ENCODE results near the gene AIDA.
A peak's percentile ranks its signal among the peaks of the same experiment; 100 is the strongest.

Gene AIDA

DNA sequence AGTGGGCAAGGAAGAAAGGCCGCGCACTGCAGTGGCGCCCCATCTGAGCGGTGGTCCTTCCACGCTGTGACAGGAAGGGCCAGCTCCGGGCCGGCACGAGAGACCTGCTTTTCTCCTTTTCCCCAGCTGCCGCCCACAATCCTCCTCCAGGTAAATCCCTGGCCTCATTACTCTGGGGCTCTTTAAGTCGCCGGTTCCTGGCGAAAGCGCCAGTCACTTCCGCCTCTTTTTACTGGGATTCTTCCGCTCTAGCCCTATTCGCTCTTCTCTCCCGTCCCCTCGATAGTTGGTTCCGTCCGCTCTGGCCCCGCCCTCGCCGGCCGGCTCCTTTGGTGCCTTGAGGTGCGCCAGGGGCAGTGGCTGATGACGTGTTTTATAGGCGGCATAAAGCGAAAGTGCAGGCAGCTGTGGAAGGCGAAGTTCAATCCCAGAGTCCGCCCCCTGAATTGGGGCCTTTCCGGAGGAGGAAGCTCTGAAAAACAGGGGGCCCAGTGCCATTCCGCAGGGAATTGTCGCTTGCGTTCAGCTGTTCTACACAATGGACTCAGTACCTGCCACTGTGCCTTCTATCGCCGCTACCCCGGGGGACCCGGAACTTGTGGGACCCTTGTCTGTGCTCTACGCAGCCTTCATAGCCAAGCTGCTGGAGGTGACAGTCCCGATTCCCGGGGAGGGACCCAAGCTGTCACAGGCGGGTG is 68.2 kb downstream of the AIDA start:
- peak; percentile 96 for DNase-seq (ENCODE audit: low read depth)

DNA sequence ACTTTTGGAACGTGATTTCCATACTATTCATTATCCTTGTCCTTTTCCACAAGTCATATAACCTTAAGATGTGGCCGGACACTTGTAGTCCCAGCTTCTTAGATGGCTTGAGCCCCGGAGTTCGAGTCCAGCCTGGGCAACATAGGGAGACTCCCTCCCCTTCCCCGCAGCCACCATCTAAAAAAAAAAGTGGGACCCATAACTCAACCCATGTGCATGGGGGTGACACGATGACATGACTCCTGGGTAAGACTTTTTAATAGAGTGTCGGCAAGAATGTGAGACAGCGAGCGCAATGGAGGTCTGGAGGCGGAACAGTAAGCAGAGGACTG is 68.7 kb downstream of the AIDA start:
- no peak for DNase-seq (ENCODE audit: low read depth)

DNA sequence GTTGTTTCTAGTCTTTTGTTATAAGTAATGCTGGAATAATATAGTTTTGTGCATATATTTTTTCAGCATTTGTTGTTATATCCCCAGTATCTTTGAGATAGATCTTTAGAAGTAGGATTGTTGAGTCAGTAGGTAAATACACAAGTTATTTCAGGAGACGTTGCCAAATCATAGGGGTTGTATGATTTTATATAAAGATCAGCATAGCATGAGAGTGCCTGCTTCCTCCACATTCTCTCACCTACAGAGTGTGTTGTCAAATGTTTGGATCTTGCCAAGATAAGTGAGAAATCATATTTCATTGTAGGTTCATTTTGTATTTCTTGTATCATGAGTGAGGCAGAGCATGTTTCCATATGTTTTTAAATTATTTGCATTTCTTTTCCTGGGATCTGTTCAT is 69.8 kb downstream of the AIDA start:
- DNase-seq (ENCODE audit: low read depth), result no peak

DNA sequence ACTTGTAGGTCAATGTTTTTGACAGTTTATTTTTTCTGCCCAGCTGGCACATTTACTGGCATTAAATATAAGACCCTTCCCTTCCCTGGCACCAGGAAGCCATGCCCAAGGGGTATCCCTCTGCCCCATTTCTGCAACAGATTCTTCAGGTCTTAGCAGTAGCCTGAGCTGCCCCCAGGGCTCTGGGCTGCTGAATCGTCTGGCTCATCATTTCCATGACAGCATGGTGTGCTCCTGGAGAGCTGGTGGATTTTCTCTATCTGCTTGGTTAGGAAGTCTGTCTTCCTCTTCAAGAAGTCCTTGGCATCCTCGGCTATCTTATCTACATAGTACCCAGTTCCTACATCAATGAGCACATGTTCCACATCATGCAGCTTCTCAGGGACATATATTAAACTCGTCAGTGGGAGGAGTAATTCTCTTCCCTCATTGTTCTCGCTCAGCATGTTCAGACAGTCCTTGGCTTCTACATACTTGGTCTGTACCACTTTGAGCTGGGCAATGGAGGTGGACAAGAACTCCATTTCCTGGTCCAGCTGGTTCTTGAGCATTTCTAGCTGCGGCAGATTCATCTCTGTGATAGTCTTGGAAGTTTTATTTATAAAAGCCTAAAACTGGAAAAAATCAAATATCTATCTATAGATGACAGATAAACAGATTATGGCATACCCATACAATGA is 70.9 kb downstream of the AIDA start:
- no peak for DNase-seq (ENCODE audit: low read depth)

DNA sequence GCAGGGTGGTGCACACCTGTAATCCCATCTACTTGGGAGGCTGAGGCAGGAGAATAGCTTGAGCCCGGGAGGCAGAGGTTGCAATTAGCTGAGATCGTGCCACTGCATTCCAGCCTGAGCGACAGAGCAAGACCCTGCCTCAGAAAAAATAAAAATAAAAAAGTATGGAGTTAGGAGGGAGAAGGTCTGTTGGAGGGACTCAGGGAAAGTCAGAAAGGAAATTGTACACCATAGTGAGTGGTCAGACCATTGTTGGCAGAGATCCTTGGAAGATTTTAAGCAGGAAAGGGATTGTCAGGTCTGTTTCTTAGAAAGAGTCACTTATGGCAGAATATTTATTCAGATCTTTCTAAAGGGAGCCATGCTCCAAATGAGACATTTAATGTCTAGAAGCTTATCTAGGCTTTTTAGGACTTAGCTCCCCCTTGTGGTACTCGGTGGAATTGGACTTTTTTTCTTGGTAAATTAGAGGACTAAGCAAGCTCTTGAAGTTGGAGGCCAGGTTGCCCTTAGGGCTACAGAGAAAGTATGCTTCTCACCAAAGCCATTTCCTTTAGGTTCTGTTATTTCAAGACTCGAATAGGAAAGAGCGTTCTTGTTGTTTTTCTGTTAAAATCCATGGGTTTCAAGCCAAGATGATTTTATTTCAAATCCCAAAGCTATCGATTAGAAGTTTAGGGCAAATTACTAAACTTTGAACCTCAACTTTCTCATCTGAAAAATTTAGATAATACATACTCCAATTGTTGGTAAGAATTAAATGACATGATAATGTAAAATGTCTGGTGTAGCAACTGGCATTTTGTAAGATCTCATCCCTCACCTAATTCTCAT is 77.9 kb downstream of the AIDA start:
- peak; percentile 9 for DNase-seq (ENCODE audit: low read depth)

DNA sequence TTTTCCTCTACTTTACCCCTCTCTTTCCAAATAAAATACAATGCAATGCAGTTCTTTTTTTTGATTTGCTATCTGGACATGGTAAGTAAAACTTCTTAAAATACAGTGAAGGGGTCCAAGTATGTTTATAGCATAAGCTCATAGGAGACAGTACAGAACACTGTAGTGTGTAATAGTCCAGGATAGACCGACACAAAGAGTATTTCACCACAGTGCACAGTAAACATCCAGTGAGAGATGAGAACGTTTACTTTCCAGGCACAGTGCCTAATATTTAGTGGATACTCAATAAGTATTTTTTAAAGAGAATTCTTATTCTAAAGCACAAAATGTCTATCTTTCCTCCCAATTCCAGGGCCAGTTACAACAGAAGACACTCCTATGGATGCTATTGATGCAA is 79.5 kb downstream of the AIDA start:
- DNase-seq (ENCODE audit: low read depth), result no peak

DNA sequence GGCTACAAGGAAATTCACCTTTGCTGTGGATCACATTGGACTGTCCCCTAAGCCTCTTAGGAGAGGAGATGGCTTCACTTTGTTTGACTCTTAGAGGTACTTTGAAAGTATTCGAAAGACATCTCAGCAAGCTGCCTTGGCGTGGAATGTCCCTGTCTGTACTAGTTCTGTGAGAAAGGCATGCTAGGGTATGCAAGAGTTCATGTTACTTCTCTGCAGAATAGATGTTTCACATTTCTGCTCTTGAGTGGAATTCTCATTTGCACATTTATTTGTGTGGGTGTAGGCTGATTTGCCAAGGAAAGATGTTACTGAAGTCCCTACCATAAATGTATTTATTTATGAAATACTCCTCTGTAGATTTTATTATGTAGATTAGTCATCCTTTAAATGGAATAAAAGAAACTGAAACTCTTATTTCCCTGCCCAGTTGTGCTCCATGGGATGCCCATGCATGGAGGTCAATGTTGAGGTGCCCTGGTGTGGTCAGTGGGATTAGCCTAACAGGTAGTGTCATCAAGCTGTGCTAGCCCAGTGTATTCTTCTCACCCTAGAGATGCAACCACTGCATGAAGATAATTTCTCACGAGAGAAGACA is 80.6 kb downstream of the AIDA start:
- DNase-seq (ENCODE audit: low read depth), result no peak

DNA sequence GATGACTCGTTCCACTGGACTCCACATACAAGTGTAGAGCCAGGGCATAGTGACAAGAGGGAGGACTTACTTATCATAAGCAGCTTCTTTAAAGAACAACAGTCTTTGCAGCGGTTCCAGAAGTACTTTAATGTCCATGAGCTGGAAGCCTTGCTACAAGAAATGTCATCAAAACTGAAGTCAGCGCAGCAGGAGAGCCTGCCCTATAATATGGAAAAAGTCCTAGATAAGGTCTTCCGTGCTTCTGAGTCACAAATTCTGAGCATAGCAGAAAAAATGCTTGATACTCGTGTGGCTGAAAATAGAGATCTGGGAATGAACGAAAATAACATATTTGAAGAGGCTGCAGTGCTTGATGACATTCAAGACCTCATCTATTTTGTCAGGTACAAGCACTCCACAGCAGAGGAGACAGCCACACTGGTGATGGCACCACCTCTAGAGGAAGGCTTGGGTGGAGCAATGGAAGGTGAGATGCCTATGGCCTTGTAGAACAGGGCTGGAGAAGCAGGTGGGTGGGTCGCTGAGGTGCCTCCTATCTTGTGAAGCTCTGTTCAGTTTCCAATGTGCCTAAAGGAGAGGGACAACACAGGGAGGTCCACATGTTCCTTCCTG is 82.3 kb downstream of the AIDA start:
- DNase-seq (ENCODE audit: low read depth), result no peak

DNA sequence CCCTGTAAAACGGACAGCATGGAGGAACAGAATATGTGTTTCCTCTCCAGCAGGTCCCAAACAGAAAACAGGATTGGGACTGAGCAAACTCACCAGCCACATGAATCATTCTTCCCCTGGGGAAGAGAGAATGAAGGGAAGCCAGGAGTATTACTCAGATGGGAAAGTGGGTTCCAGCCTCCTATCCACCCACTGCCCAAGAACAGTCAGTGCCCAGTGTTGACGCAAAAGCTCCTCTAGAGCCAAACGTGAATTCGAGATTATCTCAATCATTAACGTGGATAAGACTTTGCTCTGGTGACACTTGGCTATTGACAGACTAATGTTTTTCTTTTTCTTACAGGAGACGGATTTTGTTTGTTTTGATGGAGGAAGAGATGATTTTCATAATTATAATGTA is 85.1 kb downstream of the AIDA start:
- DNase-seq (ENCODE audit: low read depth), result no peak

DNA sequence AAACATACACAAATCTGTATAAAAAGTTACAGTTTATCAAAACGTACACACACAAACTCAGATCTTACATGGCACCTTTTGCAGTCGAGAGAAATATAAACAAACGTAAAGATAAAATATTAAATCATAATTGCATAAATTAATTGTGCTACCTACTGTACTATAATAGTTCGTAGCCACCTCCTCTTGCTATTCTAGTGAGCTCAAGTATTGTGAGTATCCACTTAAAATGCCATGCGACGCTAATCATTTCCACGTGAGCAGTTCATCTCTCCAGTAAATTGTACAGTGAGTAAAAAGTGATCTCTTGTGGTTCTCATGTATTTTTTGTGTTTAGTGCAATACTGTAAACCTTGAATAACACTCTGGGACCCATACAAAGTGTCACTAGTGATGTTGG is 88.1 kb downstream of the AIDA start:
- no peak for DNase-seq (ENCODE audit: low read depth)

DNA sequence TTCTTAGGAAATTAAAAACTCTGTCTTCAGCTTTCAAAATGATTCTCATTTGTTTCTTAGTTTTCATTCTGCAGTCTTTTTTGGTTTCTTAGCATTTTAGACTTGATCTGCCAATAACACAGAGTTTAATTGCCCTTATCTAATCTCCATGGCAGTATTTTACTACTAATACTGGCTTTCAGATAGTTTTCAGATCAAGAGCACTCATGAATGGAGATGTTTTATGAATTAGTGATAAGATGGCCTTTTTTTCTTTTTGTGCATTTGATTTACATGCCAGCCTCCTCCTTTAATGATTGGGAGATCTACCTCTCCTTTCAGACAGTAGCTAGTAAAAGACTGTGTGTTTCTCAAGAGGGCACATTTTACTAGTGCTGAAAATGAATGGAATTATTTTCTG is 88.8 kb downstream of the AIDA start:
- no peak for DNase-seq (ENCODE audit: low read depth)

DNA sequence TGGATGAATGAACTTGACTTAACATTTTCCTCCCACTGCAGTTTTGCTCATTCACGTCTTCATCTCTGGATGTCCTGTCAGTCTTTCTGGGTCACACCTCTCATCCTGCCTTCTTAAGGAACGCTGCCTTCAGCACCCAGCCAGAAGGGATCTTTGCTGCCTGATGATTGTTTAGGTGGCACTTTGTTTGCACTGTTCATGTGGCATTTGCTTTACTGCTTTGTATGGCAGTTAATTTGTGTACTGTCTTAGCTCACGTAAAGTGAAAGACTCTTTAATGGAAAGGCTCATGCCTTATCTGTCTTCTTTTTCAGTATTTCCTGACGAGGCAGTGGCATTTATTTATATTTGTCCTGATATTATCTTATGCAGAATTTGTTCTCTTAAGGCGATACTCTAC is 89.5 kb downstream of the AIDA start:
- DNase-seq (ENCODE audit: low read depth), result no peak

DNA sequence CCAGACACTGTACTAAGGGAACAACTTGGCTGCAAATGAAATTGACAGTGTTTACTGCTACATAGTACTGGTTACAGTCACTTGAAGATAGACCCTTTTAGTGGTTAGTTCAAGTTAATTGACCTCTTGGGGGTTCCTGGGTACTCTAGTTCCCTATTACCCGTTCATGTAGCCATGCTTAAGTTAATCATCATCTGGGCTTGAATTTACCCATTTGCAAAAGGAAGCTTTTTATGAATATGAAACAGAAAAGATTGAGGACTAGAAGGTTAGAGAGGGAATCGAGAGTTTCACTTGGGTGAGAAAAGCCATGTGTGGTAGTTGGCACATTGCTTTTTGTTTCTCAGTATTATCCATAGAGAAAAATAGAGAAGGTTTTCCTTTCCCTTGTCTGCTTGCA is 91.7 kb downstream of the AIDA start:
- no peak for DNase-seq (ENCODE audit: low read depth)

DNA sequence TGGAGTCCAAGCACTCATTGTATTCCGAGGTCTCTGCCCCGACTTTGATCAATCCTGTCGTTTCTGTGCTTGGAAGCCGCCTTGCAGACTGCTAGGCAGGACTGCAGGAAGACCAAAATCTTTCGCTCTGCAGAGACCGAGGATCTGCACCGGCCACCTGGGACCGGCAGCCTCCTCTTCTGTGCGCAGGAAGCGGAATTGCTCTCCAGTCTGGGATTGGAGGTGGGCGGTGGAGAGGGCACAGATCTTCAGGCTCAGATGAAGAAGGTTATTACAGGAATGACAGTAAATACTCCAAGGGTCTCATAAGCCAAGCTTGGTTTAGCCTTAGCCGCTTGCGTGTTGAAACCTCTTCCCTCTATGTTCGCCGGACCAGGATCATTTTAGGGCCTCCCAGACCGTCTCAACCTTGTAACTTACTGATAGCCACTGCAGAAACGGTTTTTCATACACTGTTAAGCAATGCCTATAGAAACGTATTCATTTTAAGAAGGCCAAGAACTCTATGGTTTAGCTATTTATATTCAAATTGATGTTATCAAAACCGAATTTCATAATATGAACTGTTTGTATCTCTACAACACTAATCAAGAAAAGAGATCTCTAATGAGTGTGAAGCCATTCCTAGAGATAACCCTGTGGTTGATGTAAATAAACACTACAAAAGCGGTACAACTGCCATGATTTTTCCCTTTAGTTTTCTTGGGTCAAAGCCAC is 93.3 kb downstream of the AIDA start:
- peak; percentile 6 for DNase-seq (ENCODE audit: low read depth)

All from activated T-cell treated with anti-CD3 and anti-CD28 coated beads for 48 hours (primary cell).